HG03457 (cell line): Measurements from ENCODE around the gene KCP.

Experiments
- ATAC-seq: cut with Tn5 transposase; IDR thresholded peaks from one replicate; pipeline ENCODE4 v1.9.1; 2021; ENCODE audit warnings: moderate number of reproducible peaks; ENCODE audit not compliant: unreplicated experiment

KCP gene

DNA sequence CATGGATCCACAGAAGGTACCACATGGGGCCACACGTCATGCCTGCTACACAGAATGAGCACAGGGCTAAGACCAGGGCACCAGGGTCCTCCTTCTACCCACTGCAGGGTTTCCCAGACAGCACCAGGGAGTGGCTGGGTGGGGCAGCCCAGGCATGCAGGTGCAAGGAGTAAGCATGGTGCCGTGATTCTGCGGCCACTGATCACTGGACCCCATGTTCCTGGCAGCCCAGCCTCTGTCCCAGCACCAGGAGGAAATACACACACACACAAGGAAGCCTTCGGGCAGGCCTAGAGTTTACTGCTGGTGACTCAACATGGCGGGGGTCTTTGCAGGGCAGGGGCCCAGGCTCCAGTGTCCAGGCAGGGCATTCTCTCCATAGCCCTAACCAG is 33.9 kb downstream of the KCP start:
- no peak for ATAC-seq

DNA sequence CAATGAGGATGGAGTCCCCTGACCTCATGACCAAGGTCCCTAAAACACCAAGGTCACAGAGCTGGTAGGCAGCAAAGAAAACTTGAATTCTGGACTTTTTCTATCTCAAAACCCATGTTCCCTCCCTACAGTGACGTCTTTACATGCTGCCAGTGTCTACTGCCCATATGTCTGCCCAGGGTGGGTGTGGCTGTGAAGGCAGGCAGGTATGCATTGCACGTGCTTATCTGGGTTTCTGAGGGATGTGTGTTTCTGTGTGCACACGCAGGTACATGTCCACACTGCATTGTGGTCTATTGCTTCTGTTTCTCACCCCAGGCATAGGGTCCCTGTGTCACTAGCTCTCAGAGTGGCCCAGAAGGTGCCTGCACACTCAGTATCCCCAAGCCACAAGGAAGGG is 34.4 kb downstream of the KCP start:
- no peak for ATAC-seq

DNA sequence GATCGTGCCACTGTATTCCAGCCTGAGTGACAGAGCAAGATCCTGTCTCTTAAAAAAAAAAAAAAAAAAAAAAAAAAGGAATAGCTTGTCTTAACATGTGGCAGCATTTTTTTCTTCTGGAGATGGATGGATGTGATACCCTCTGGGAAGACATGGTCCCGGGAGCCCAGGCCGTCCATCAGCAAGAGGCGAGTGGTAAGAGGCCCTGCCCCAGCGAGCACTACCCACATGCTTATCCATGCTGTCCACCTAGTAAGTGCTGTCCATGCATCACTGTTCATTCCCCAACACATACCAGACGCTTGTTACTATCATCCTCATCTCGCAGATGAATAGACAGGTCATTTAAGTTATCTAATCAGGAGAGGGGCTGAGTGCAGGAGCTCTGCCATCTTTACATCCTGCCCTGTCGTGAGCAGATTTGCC is 35.0 kb downstream of the KCP start:
- no peak for ATAC-seq

DNA sequence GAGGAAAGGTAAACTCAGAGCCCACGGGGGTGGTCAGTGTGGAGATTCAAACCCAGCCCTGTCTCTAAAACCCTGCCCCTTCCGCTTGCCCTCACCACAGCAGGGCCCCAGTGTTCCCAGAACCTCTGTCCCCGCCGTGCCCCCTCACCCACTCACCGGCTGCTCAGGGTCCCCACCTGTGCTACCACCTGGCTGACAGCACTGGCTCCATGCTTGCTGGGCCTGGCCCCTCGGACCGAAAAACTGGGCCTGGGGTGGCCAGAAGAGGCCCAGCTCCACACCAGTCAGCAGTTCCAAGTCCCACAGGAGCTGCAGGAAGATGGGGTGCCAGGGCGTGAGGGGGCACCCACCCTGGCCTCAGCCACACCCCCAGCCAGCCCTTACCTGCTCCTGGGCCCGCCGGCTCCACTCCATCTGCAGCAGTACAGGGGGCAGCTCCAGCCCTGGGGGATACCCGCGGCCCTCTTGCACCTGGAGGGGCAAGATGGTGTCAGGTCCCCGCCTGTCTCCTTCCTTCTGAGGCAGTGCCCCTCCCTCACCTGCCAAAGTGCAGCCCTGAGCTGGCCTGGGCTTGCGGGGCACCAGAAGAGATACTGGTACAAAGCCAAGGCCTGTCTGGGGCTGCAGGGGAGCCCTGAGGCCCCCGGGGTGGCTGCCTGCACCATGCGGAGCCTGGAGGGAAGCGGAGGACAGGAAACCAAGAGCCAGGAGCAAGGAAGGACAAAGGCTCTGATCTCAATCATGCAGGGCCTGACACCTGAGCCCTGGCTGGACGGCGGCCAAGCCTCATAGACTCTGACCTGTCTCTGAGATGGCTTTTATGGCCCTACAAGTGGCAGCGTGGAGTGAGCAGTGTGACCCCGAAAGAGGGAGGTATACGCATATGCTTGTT is 36.1 kb downstream of the KCP start:
- no peak for ATAC-seq

DNA sequence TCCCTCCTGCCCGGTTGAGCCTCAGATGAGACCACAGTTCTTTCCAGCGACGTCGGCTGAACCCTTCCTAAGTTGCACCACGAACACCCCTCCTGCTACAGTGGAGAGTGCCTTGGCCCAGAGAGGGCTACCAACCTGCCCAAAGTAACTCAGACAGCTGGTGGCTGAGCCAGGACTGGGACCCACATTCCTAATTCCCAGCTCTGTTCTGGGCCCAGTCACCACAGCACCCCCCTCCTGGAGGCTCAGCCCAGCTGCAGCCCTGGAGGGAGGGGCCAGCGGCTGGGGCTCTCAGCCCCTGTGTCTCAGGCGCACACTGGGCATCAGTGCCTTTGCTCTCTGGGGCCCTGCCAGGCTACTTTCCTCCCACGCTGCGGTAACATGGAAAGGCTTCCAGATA is 37.3 kb downstream of the KCP start:
- ATAC-seq: no peak

DNA sequence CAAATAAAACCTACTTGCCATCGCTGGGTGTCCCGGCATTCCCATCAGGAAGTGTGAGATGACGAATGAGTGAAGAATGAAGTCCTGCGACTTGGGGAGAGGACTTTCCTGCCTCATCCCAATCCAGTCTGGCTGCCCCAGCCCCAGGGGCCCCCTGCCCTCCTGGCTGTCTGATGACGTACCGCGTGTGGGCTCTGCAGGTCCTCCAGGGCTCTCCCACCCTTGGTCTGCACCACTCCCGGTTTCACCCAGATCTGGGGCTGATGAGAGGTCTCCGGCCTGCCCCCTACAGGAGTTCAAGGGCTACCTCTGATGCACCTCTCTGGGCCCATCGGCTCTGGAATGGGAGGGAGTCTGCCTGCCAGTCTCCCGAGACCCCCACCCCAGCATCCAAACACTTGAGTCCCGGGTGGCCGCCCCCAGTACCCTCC is 38.1 kb downstream of the KCP start:
- no peak for ATAC-seq

DNA sequence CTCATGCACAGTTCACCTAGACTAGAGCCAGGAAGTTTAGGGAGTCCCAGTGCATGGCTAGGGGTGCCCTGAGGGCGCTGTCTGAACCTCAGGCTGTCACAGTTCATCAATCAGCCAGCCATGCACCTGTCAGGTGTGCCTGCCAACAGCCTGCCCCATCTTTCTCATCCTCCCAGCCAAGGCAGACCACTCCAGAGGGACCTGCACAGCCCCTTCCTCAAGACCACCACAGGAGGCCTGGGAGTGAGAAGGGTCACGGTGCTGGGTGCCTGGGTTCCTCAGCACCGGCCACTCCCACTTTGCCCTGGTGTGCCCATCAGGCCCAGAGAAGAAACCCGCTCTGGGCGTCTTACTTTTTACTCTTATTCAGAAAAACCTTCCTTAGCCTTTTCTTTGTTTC is 39.5 kb downstream of the KCP start:
- ATAC-seq: no peak

DNA sequence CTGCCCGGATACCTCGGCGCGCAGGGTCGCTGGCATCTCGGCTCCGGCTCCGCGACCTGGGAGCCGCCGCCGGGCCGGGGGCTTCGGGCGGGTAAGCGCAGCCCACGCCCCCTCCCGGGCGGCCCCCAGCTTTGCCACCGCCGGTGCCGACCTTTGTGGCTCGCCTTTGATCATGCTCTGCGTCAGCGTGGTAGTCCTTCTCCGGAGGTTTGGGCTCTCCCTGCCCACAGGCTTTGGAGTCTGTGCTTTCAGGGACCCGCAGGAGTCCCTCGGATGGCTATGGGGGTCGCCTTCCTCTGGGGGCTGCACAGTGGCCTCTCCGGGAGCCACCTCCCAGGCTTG is 40.6 kb downstream of the KCP start:
- no peak for ATAC-seq

DNA sequence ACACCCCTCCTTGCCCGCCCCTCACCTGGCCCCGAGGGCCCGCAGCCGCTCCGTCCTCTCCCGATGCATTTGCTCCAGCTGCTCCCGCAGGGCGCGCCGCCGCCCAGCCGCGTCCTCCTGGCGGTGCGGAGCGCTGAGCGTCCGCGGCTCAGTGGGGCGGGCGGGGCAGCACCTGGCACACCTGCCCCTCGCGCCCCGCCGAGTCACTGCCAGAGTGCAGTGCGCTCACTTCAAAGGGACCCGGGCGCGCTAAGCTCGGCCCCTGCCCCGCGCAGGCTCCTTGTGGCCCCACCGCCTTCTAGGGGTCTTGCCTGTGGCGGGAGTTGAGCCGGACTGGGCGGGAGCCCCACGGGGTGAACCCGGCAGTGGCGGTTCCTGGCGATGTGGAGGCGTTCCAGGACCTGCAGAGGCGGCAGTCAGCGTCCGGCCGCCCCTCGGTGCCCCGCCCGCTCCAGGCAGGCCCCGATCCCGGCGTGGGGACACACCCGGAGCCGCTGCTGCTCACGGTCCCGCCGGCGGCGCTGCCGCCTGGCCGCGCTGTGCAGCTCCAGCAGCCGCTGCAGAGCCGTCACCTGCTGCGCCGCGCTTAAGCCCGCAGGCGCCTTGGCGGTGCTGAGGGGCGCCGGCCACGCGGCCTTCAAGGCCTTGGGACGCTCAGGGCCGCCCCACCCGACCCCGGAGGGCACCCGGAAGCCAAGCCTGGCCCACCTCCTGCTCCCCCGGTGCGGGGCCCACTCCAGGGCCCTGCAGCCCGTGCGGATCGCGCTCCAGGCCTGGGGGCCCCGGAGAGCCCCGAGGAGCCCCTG is 41.2 kb downstream of the KCP start:
- peak; percentile 47 for ATAC-seq

DNA sequence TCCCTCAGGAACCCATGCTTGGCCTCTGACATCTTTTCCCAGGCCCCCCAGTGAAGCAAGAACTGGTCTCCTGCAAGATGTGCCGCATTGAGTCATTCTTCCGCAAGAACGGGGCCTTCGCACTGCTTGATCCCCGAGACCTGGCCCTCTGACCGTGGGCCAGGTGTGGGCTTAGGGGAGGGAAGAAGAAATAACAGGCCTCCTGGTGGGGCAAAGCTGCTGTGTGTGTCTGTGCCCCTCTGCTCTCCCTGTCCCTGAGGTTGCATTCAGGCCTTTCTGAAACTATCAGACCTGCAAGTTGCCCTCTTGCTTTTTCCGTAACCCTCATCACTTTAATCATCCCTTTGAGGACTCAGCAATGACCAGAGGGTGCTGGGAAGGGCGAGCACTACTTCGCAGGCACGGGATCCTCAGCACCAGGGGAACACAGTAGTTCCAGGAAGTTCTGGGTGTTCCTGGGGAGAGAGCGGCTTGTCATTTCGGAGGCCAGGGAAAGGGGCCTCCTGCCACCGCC is 41.8 kb downstream of the KCP start:
- ATAC-seq: no peak

DNA sequence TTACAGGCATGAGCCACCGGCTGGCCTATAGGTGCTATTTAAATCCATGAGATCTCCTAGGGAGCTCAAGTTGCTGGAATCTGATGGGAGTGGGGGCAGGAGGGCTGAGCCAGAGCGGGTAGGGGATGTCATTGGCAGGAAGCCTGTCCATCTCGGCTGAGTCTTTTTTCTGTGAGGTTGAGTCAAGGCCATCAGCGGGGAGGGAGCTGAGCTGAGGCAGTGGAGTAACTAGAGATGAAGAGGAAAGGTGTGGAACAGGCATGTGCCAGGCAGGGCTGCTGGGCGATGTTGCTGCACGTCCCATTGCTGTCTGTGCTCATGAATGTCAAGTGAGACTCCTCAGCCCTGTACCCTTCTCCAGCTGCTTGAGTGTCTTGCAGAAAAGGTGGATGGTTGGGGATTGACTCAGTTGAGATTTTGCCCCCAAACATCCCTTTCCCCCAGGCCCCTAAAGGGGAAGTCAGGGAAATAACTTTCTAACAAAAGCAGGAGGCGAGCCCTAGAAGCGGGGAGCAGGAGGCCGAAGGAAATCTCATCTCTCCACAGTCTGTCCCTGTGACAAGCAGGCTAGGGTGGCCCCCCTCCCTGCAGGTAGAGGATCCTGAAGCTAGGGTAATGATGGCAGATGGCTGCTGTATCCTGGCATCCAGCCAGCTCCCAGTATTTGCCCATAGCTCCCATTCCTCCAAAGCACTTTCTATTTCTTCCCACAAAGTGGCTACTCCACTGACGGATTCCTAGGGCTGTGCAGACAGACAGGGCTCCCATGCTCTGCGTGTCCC is 42.5 kb downstream of the KCP start:
- ATAC-seq: no peak

DNA sequence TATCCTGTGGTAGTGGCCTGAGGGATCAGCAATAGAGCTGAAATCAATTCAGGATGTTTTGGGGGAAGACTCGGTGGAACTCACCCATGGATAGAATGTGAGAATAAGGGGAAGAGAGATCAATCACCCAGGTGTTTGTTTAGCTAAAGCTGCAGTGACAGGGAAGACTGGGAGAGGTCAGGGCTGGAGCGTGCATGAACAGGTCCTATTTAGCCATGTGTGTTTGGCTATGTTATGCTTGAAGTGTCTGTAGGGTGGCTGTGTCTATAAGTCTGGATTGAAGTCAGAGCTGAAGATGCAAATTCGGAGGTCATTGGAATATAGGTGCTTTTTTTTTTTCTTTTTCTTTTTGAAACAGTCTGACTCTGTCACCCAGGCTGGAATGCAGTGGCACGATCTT is 43.3 kb downstream of the KCP start:
- ATAC-seq: no peak

DNA sequence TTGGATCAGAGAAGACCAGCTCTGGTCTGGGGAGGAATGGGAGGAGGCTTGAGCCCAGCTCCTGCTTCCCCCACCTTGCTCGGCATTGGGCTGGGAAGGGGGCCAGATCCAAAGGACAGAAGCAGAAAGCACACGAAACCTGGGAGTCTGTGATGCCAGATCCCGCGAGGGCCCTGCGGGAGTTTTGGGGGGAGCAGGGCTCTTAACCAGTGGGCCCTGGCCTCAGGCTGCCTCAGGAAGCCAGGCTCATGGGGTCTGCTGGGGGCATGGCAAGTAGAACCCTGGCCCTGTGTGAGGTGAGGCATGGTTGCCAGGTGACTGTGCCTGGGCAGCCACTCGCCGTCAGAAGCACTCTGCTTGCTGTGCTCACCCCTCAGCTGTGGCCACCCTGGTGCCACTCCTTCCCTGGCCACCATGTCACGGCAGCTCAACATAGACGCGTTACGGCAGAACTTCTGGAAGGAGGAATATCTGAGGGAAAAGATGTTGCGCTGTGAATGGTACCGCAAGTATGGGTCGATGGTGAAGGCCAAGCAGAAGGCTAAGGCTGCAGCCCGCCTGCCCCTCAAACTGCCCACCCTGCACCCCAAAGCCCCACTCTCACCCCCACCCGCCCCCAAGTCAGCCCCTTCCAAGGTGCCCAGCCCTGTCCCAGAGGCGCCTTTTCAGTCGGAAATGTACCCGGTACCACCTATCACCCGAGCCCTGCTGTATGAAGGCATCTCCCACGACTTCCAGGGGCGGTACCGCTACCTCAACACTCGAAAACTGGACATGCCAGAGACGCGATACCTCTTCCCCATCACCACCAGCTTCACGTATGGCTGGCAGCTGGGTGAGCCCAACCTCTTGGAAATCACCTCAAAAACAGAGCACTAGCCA is 44.3 kb downstream of the KCP start:
- no peak for ATAC-seq

DNA sequence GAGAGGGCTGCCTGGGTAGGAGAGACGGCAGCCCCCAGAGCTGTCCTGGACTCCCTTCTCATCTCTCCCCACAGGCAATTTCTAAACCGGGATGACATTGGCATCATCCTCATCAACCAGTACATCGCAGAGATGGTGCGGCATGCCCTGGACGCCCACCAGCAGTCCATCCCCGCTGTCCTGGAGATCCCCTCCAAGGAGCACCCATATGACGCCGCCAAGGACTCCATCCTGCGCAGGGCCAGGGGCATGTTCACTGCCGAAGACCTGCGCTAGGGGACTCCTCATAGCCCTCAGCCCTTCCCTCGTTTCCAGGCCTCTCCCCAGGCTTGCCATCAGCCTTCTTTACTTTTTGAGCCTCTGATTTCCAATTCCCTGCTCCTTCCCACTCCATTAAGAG is 45.2 kb downstream of the KCP start:
- ATAC-seq: no peak

DNA sequence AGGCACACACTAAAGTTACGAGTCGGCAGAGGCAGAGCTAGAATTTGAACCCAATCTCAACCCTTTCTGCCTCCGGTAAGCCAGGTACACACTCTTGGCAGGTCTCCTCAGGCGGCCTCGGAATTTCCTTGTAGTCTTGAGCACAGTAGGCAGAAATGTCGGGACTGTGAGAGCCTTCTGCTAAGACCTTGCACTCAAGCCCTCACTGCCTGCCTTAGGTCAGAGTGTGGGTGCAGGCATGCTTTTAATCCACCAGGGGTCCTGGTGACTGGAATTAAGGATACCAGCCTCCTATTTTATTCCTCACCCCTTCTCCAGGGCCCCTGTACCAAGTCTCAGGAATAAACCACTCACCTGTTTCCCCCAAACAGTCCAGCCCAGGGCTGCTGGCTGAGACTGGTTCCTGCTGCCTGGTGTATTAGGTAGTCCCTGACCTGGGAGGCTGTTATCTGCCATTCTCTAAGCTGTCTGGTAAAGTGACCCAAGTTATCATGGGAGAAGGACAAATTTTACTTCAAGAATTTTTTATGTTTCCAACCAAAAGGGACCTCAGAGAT is 47.0 kb downstream of the KCP start:
- no peak for ATAC-seq

DNA sequence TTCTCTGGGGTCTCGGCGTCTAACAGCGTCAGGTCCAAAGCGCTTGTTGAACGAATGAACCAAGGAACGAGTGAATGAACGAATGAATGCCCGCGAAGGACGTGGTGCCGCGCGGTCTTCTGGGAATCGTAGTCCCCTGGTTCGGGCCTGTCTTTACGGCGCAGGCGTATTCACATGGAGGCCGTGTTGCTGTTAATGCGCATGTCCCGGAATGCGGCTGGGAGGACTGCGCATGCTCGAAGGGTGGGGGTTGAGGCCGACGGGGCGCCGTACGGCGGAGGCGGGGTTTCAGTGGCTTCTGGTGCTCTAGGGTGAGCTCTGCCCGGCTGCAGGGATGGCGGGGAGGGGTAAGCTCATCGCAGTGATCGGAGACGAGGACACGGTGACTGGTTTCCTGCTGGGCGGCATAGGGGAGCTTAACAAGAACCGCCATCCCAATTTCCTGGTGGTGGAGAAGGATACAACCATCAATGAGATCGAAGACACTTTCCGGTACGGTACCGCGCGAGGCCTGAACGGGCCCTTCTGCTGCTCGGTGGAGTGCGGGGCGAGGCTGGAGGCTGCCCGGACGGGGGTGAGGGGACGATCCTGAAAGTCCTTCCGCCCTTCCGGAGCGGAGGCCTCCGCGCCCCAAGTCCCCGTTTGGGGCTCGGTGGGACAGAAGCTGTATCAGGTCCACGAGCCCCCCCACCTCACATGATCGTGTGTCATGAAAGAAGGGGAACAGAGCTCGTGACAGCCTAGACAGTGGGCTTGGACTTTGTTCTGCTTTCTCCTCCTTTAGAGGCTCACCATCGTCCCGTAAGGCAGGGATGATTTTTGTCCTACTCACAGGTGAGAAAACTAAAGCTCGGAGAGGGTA is 47.7 kb downstream of the KCP start, which contains the start of gene ATP6V1F:
TSS of gene ATP6V1F (plus strand) at position 286 of the 862 bp plus-strand sequence. CDS start at position 335, 49 bp downstream.
- ATAC-seq: peak; percentile 77

DNA sequence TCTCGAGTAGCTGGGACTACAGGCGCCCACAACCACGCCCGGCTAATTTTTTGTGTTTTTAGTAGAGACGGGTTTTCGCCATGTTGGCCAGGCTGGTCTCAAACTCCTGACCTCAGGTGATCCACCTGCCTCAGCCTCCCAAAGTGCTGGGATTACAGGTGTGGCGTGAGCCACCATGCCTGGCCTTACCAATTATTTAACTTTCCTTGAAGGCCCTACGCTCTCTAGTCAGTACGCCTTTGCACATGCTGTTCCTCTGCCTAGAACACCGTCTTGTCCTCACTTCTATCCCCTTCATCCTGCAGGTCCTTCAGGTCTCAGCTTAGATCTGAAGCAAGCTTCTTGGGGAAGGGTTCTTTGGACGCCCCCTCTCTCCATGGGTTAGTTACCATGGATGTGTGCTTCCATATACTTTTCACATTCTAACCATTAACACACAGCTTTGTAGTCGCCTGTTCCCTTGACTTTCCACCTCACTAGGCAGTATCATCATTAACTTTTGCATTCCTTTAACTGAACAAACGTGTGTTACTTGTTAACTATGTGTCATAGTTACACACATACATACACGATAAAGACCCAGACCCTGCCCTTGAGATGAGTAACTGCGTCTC is 48.4 kb downstream of the KCP start:
- ATAC-seq: no peak
